Measurements from ENCODE around the gene LBP.
"Not testable (repeated sequence)": the region's sequence is repeated elsewhere in the genome, so short reads cannot be mapped to it uniquely, and the experiment has no call there.

The LBP gene

GRCh38 chr20:38336726-38337125 is 9.6 kb upstream of the LBP start:
- peaks cover 10% of the 10 kb centered on the region for H3K9me3 ChIP-seq (ENCODE audit: low read length)
- H3K79me2 ChIP-seq (ENCODE audit: insufficient read depth, low read length): no peaks in the 10 kb centered on the region
- no peak overlapping the region for H3K27ac ChIP-seq (ENCODE audit: low read depth, low read length, poor library complexity, severe bottlenecking)
- no peak overlapping the region for H3K4me3 ChIP-seq (ENCODE audit: low read depth, low read length, poor library complexity, severe bottlenecking)
- H2AFZ ChIP-seq (ENCODE audit: low read length): no peak overlapping the region
- H3K9me2 ChIP-seq (ENCODE audit: low read depth, low read length): no peaks in the 10 kb centered on the region
- no peaks in the 10 kb centered on the region for H3F3A ChIP-seq (ENCODE audit: insufficient read depth, low read length)
- TF ChIP-seq EZH2 (IDR thresholded peaks at IDR 0.05; ENCODE audit: borderline replicate concordance, low read length) (no peak), CTCF (IDR thresholded peaks at IDR 0.05; ENCODE audit: low read length) (no peak)
- no peaks in the 10 kb centered on the region for H3K36me3 ChIP-seq (ENCODE audit: insufficient read depth, low read length)
- H3K4me2 ChIP-seq (ENCODE audit: low read length): no peak overlapping the region
- no peak overlapping the region for H3K9ac ChIP-seq (ENCODE audit: low read length)
- H4K20me1 ChIP-seq (ENCODE audit: insufficient read depth, low read length): no peaks in the 10 kb centered on the region
- H3K4me1 ChIP-seq (ENCODE audit: insufficient read depth, low read length, severe bottlenecking): no peaks in the 10 kb centered on the region
- no peaks in the 10 kb centered on the region; the same call in 1 of the 2 replicates for H3K27me3 ChIP-seq (ENCODE audit: insufficient read depth, low read length)

GRCh38 chr20:38337561-38338140 is 8.6 kb upstream of the LBP start:
- Histone ChIP-seq H3K79me2 (ENCODE audit: insufficient read depth, low read length) (no peaks in the 10 kb centered on the region), H3F3A (ENCODE audit: insufficient read depth, low read length) (no peaks in the 10 kb centered on the region), H4K20me1 (ENCODE audit: insufficient read depth, low read length) (no peaks in the 10 kb centered on the region), H3K27me3 (ENCODE audit: insufficient read depth, low read length) (no peaks in the 10 kb centered on the region; the same call in 1 of the 2 replicates), H3K9ac (ENCODE audit: low read length) (no peak overlapping the region), H3K36me3 (ENCODE audit: insufficient read depth, low read length) (no peaks in the 10 kb centered on the region), H3K27ac (ENCODE audit: low read depth, low read length, poor library complexity, severe bottlenecking) (no peak overlapping the region), H3K4me1 (ENCODE audit: insufficient read depth, low read length, severe bottlenecking) (no peaks in the 10 kb centered on the region), H3K9me2 (ENCODE audit: low read depth, low read length) (no peaks in the 10 kb centered on the region), H2AFZ (ENCODE audit: low read length) (no peak overlapping the region), H3K9me3 (ENCODE audit: low read length) (peaks cover 10% of the 10 kb centered on the region), H3K4me3 (ENCODE audit: low read depth, low read length, poor library complexity, severe bottlenecking) (no peak overlapping the region), H3K4me2 (ENCODE audit: low read length) (no peak overlapping the region)
- no peak for TF ChIP-seq EZH2 (IDR thresholded peaks at IDR 0.05; ENCODE audit: borderline replicate concordance, low read length)
- TF ChIP-seq CTCF (IDR thresholded peaks at IDR 0.05; ENCODE audit: low read length): peak; percentile 65

GRCh38 chr20:38338849-38339520 is 7.3 kb upstream of the LBP start:
- no peak overlapping the region for H3K27ac ChIP-seq (ENCODE audit: low read depth, low read length, poor library complexity, severe bottlenecking)
- H3K9ac ChIP-seq (ENCODE audit: low read length): no peak overlapping the region
- peaks cover 10% of the 10 kb centered on the region for H3K9me3 ChIP-seq (ENCODE audit: low read length)
- no peaks in the 10 kb centered on the region for H3K4me1 ChIP-seq (ENCODE audit: insufficient read depth, low read length, severe bottlenecking)
- no peak overlapping the region for H2AFZ ChIP-seq (ENCODE audit: low read length)
- no peaks in the 10 kb centered on the region for H3K79me2 ChIP-seq (ENCODE audit: insufficient read depth, low read length)
- no peaks in the 10 kb centered on the region for H3K36me3 ChIP-seq (ENCODE audit: insufficient read depth, low read length)
- H3K9me2 ChIP-seq (ENCODE audit: low read depth, low read length): no peaks in the 10 kb centered on the region
- H3K4me2 ChIP-seq (ENCODE audit: low read length): no peak overlapping the region
- H4K20me1 ChIP-seq (ENCODE audit: insufficient read depth, low read length): no peaks in the 10 kb centered on the region
- no peaks in the 10 kb centered on the region for H3F3A ChIP-seq (ENCODE audit: insufficient read depth, low read length)
- H3K27me3 ChIP-seq (ENCODE audit: insufficient read depth, low read length): no peaks in the 10 kb centered on the region; the same call in 1 of the 2 replicates
- TF ChIP-seq CTCF (IDR thresholded peaks at IDR 0.05; ENCODE audit: low read length): no peak
- no peak for TF ChIP-seq EZH2 (IDR thresholded peaks at IDR 0.05; ENCODE audit: borderline replicate concordance, low read length)
- no peak overlapping the region for H3K4me3 ChIP-seq (ENCODE audit: low read depth, low read length, poor library complexity, severe bottlenecking)

GRCh38 chr20:38339521-38339896 is 6.8 kb upstream of the LBP start:
- not testable (repeated sequence) for H3K36me3 ChIP-seq (ENCODE audit: insufficient read depth, low read length); H3K9me2 ChIP-seq (ENCODE audit: low read depth, low read length); H3K27ac ChIP-seq (ENCODE audit: low read depth, low read length, poor library complexity, severe bottlenecking); H3K9me3 ChIP-seq (ENCODE audit: low read length); H3K4me1 ChIP-seq (ENCODE audit: insufficient read depth, low read length, severe bottlenecking); H3K9ac ChIP-seq (ENCODE audit: low read length); H3K27me3 ChIP-seq (ENCODE audit: insufficient read depth, low read length); H4K20me1 ChIP-seq (ENCODE audit: insufficient read depth, low read length); H2AFZ ChIP-seq (ENCODE audit: low read length); H3K4me2 ChIP-seq (ENCODE audit: low read length); H3F3A ChIP-seq (ENCODE audit: insufficient read depth, low read length); H3K79me2 ChIP-seq (ENCODE audit: insufficient read depth, low read length); H3K4me3 ChIP-seq (ENCODE audit: low read depth, low read length, poor library complexity, severe bottlenecking)

All from OCI-LY1 (cell line).